Hepatocyte (in vitro differentiated cells): ENCODE measurements around the gene STUB1. TPM values are rescaled to one million over a fixed set of nuclear protein-coding genes. Genes with fewer than 3 reads are reported as not detected.

ENCODE experiments used
- DNase-seq: peaks from one replicate; pipeline ENCODE4 v3.0.0-alpha.2; 2016; ENCODE audit warnings: low spot score
- H2AFZ ChIP-seq: fragments of 200-600 bp; sonication (generic); 2 replicates; pipeline ENCODE4 v1.6.0; 2016; ENCODE audit warnings: antibody characterized with exemption, mild to moderate bottlenecking
- H3K27ac ChIP-seq: fragments of 200-600 bp; sonication (generic); 2 replicates; pipeline ENCODE4 v1.5.1; 2016; ENCODE audit warnings: mild to moderate bottlenecking
- H3K27me3 ChIP-seq: fragments of 200-600 bp; sonication (generic); 2 replicates; pipeline ENCODE4 v1.6.1; 2016
- H3K36me3 ChIP-seq: fragments of 200-600 bp; sonication (generic); replicated peaks from 2 replicates; pipeline ENCODE4 v1.5.1; 2016; ENCODE audit warnings: low read depth; ENCODE audit not compliant: insufficient read depth
- H3K4me1 ChIP-seq: fragments of 200-600 bp; sonication (generic); 2 replicates; pipeline ENCODE4 v1.5.1; 2016; ENCODE audit warnings: mild to moderate bottlenecking, moderate library complexity; ENCODE audit not compliant: insufficient read depth
- H3K4me2 ChIP-seq: fragments of 200-600 bp; sonication (generic); 2 replicates; pipeline ENCODE4 v1.6.0; 2016
- H3K4me3 ChIP-seq: fragments of 200-600 bp; sonication (generic); 2 replicates; pipeline ENCODE4 v1.5.1; 2016; ENCODE audit warnings: mild to moderate bottlenecking
- H3K79me2 ChIP-seq: fragments of 200-600 bp; sonication (generic); 2 replicates; pipeline ENCODE4 v1.6.0; 2017; ENCODE audit warnings: mild to moderate bottlenecking
- H3K9me2 ChIP-seq: fragments of 200-600 bp; sonication (generic); replicated peaks from 2 replicates; pipeline ENCODE4 v1.6.0; 2017; ENCODE audit warnings: mild to moderate bottlenecking; ENCODE audit not compliant: insufficient read depth
- H3K9me3 ChIP-seq: fragments of 200-600 bp; sonication (generic); 2 replicates; pipeline ENCODE4 v1.5.1; 2016; ENCODE audit warnings: low read depth, mild to moderate bottlenecking
- H4K20me1 ChIP-seq: fragments of 200-600 bp; sonication (generic); 2 replicates; pipeline ENCODE4 v1.6.0; 2016; ENCODE audit warnings: mild to moderate bottlenecking; ENCODE audit not compliant: insufficient read depth, poor library complexity, severe bottlenecking
- CTCF ChIP-seq: fragments of 200-600 bp; sonication (generic); IDR thresholded peaks from 2 replicates; pipeline ENCODE4 v1.5.1; 2016; ENCODE audit warnings: antibody characterized with exemption, mild to moderate bottlenecking; ENCODE audit not compliant: poor library complexity
- EZH2 ChIP-seq: fragments of 200-600 bp; sonication (generic); IDR thresholded peaks from 2 replicates; pipeline ENCODE4 v1.6.1; 2016; ENCODE audit warnings: antibody characterized with exemption, mild to moderate bottlenecking, borderline replicate concordance
- EZH2phosphoT487 ChIP-seq: fragments of 200-600 bp; sonication (generic); IDR thresholded peaks from one replicate; pipeline ENCODE4 v1.6.1; 2018; ENCODE audit warnings: antibody characterized with exemption, mild to moderate bottlenecking, low read depth, moderate library complexity; ENCODE audit not compliant: unreplicated experiment, severe bottlenecking
- WGBS: methylation state at CpG from one replicate; pipeline ENCODE4 v1.1.6; 2016; ENCODE audit warnings: low lambda C conversion rate; ENCODE audit errors: missing lambda C conversion rate; 5-methylcytosine and 5-hydroxymethylcytosine counted together
- polyA plus RNA-seq: library from polyadenylated mRNA; unstranded; fragments of >200 nt; fragmentation: Nextera tagmentation; extraction: Ambion mirVana; gene quantifications from 2 replicates; pipeline ENCODE4 v1.2.1, GENCODE V29; 2016
- total RNA-seq: library from RNA; depleted of rRNA; stranded (reverse); fragments of >200 nt; gene quantifications from 2 replicates; pipeline ENCODE4 v1.2.3, GENCODE V29; 2014

Gene STUB1
- total and polyA plus RNA-seq, 2 experiments from 2014 or later = 116 to 249 TPM

- Histone ChIP-seq H3K27ac (peak overlapping the region; percentile 97), H3K27me3 (no peaks in the 10 kb centered on the region), H3K4me2 (peak overlapping the region; percentile 99), H3K36me3 (no peaks in the 10 kb centered on the region), H3K79me2 (peaks cover 32% of the 10 kb centered on the region), H3K9me2 (no peaks in the 10 kb centered on the region), H4K20me1 (peaks cover 27% of the 10 kb centered on the region), H3K9me3 (no peaks in the 10 kb centered on the region), H3K4me1 (peaks cover 38% of the 10 kb centered on the region), H3K4me3 (peak overlapping the region; percentile 100), H2AFZ (peak overlapping the region; percentile 94)
- 1% methylated on average over 26 of the region's 38 CpGs for WGBS
- TF ChIP-seq CTCF (no peak), EZH2phosphoT487 (no peak), EZH2 (no peak)
- DNase-seq = no peak
These were observed 375 bp downstream of the STUB1 start for GRCh38 chr16:680625-680945.

- H2AFZ ChIP-seq = no peak overlapping the region
- H3K9me2 ChIP-seq = no peaks in the 10 kb centered on the region
- peak overlapping the region; percentile 99 for H3K4me2 ChIP-seq
- peak; percentile 66 for DNase-seq
- no peaks in the 10 kb centered on the region for H3K27me3 ChIP-seq
- H3K79me2 ChIP-seq = peaks cover 32% of the 10 kb centered on the region
- peaks cover 33% of the 10 kb centered on the region for H3K4me1 ChIP-seq
- TF ChIP-seq EZH2phosphoT487 (no peak), EZH2 (no peak), CTCF (peak; percentile 14)
- WGBS = 63% methylated on average over 44 of the region's 44 CpGs
- H3K36me3 ChIP-seq = no peaks in the 10 kb centered on the region
- peak overlapping the region; percentile 100 for H3K4me3 ChIP-seq
- peaks cover 27% of the 10 kb centered on the region for H4K20me1 ChIP-seq
- peak overlapping the region; percentile 97 for H3K27ac ChIP-seq
- H3K9me3 ChIP-seq = no peaks in the 10 kb centered on the region
These were observed 946 bp downstream of the STUB1 start for GRCh38 chr16:680967-681745.

GRCh38 chr16:681746-682427 lies 1.7 kb downstream of the STUB1 start:
- Histone ChIP-seq H3K4me2 (peak overlapping the region; percentile 99), H3K4me3 (no peak overlapping the region), H3K27ac (no peak overlapping the region), H4K20me1 (peaks cover 27% of the 10 kb centered on the region), H3K79me2 (peaks cover 32% of the 10 kb centered on the region), H2AFZ (no peak overlapping the region), H3K9me3 (no peaks in the 10 kb centered on the region), H3K27me3 (no peaks in the 10 kb centered on the region), H3K9me2 (no peaks in the 10 kb centered on the region), H3K36me3 (no peaks in the 10 kb centered on the region), H3K4me1 (peaks cover 32% of the 10 kb centered on the region)
- 93% methylated on average over 28 of the region's 28 CpGs for WGBS
- TF ChIP-seq CTCF (no peak), EZH2phosphoT487 (no peak), EZH2 (no peak)
- DNase-seq = no peak
